Liver (tissue), 3 donors: ENCODE results near the gene JAG1.

Experiments used
- CTCF ChIP-seq: fragments of 150-350 bp; IDR thresholded peaks from 2 replicates; pipeline ENCODE4 v1.5.1; 2017; ENCODE audit warnings: improper control_type of control experiment, low read depth, low read length; ENCODE audit not compliant: missing input control
- RAD21 ChIP-seq, 2 donors: IDR thresholded peaks; 2 replicates each; pipeline ENCODE4 v1.6.1; 2016; ENCODE audit warnings: antibody characterized with exemption in 2 of 2, mild to moderate bottlenecking in 2 of 2
- TAF1 ChIP-seq: conservative IDR thresholded peaks from 2 replicates; pipeline ENCODE4 v1.6.1; 2016; ENCODE audit warnings: antibody characterized with exemption, mild to moderate bottlenecking
- donor health status: healthy.
- donor health status: healthy.

GRCh38 chr20:10641467-10641866 lies 32.3 kb downstream of the JAG1 start:
- TF ChIP-seq CTCF (no peak), RAD21 (IDR thresholded peaks at IDR 0.05) (no peak), TAF1 (no peak)
